ENCODE data around the gene PTPN5.
"Not testable (repeated sequence)": the region's sequence is repeated elsewhere in the genome, so short reads cannot be mapped to it uniquely, and the experiment has no call there.

PTPN5 gene

GRCh38 chr11:18699848-18700261, 91.7 kb downstream of the PTPN5 start:
- peak; percentile 64 for DNase-seq (ENCODE audit: low read depth)
- H3K4me3 ChIP-seq (ENCODE audit: low read length) = peak overlapping the region; percentile 64
- TF ChIP-seq, protein P1, sequence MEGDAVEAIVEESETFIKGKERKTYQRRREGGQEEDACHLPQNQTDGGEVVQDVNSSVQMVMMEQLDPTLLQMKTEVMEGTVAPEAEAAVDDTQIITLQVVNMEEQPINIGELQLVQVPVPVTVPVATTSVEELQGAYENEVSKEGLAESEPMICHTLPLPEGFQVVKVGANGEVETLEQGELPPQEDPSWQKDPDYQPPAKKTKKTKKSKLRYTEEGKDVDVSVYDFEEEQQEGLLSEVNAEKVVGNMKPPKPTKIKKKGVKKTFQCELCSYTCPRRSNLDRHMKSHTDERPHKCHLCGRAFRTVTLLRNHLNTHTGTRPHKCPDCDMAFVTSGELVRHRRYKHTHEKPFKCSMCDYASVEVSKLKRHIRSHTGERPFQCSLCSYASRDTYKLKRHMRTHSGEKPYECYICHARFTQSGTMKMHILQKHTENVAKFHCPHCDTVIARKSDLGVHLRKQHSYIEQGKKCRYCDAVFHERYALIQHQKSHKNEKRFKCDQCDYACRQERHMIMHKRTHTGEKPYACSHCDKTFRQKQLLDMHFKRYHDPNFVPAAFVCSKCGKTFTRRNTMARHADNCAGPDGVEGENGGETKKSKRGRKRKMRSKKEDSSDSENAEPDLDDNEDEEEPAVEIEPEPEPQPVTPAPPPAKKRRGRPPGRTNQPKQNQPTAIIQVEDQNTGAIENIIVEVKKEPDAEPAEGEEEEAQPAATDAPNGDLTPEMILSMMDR (conservative IDR thresholded peaks at IDR 0.05; ENCODE audit: low read depth, low read length) = no peak

DNA sequence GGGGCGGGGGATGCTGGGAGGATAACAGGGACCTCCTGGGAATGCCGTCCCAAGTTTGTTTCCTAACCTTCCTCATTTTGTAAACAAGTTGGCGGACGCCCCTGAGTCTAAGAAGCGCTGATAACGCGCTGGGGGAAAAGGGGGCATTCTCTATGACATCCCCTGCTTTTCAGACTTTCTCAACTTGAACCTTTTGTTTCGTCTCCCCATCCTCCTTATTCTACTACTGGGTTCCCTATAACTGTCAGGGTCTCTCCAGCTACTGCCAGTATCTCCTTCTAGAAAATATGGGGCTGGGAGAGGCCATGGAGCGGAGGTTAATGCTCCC, 92.4 kb downstream of the PTPN5 start:
- peak overlapping the region; percentile 64 for H3K4me3 ChIP-seq (ENCODE audit: low read length)
- TF ChIP-seq, protein P1 (conservative IDR thresholded peaks at IDR 0.05; ENCODE audit: low read depth, low read length) = no peak
- no peak for DNase-seq (ENCODE audit: low read depth)

- peak within 1 kb of the TSS; percentile 64 for H3K4me3 ChIP-seq (ENCODE audit: low read length)
- TF ChIP-seq, protein P1 (conservative IDR thresholded peaks at IDR 0.05; ENCODE audit: low read depth, low read length) = no peak
- no peak for DNase-seq (ENCODE audit: low read depth)
Measured at GRCh38 chr11:18698341-18699268, 93.0 kb downstream of the PTPN5 start, which contains the start of gene TMEM86A. Gene TMEM86A, plus strand, starts transcription at chr11:18698779. Its CDS starts 108 bp downstream, at chr11:18698887.

- no peak overlapping the region for H3K4me3 ChIP-seq (ENCODE audit: low read length)
- no peak for DNase-seq (ENCODE audit: low read depth)
- TF ChIP-seq, protein P1 (conservative IDR thresholded peaks at IDR 0.05; ENCODE audit: low read depth, low read length) = no peak
Measured at GRCh38 chr11:18697576-18697975, 94.0 kb downstream of the PTPN5 start.

DNA sequence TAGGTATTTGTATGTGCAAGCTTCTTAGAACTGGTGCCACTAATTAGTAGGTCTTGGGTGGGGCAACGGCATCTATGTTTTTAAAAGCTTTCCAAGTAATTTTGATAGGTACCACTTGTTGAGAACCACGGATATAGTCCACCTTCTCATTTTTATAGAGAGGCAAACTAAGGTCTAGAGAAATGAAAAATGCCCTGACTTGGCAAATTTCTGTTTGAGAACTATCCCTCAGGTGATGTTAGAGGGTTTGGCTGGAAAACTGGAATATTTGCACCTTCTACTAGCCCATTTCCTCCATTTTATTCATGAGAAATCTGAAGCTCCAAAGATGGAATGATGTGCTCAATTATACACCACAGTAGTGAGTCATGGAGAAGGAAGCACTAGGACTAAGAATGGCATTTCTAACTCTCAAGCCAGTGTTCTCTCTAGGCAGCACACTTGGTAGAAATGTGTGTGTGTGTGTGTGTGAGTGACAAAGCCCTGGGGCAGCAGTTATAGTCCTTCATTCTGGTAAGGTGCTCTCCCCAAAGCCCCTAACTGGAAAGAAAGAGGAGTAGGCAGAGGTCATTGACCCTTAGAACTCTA, 94.9 kb downstream of the PTPN5 start:
- TF ChIP-seq, protein P1 (conservative IDR thresholded peaks at IDR 0.05; ENCODE audit: low read depth, low read length) = no peak
- no peak for DNase-seq (ENCODE audit: low read depth)

DNA sequence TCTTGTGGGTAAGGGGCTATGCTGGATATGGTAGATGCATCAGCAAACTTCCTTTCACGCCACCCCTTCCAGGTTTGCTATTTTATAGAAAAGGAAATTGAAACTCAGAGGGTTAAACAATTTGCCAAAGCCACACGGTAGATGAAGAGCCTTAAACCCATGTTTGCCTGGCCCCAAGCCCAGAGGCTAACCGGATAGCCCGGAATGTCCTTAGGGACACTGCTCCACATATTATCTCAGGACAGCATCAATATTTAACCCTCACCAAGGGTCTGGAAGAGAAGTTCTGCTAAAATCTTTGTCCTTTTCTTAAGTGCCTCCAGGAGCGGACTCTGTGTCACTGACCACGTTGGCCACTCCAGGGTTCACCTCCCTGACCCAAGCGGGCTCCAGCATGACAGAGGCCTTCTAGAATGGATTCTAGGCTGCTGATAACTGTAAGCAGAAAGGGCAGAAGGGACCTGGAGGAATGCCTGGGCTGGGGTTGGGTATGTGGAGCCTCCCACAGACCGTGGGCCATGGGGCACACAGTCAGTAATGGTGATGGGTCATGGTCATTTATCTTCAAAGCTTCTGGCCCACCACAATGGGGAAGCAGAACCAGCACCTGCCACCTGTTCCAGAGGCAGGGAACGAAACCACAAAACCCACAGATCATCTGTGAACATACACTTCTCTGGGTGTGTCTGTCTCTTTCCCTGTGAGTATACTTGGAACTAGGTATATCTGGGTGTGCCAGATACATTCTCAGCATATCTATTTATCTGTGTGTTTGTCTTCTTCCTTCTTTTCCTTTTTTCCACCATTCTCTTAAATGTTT, 98.4 kb downstream of the PTPN5 start:
- H3K4me3 ChIP-seq (ENCODE audit: low read length) = no peak overlapping the region
- TF ChIP-seq, protein P1 (conservative IDR thresholded peaks at IDR 0.05; ENCODE audit: low read depth, low read length) = no peak

More for the DNA sequence above, 94.9 kb downstream of the PTPN5 start:
- H3K4me3 ChIP-seq (ENCODE audit: low read length) = no peak overlapping the region

GRCh38 chr11:18691467-18692140, 100.0 kb downstream of the PTPN5 start:
- not testable (repeated sequence) for H3K4me3 ChIP-seq (ENCODE audit: low read length); DNase-seq (ENCODE audit: low read depth)

More for the DNA sequence above, 98.4 kb downstream of the PTPN5 start:
- no peak for DNase-seq (ENCODE audit: low read depth)
